ENCODE measurements around the gene PYDC1.

GRCh38 chr16:31214708-31215286 is 2.1 kb downstream of the PYDC1 start:
- TF ChIP-seq, protein P1, sequence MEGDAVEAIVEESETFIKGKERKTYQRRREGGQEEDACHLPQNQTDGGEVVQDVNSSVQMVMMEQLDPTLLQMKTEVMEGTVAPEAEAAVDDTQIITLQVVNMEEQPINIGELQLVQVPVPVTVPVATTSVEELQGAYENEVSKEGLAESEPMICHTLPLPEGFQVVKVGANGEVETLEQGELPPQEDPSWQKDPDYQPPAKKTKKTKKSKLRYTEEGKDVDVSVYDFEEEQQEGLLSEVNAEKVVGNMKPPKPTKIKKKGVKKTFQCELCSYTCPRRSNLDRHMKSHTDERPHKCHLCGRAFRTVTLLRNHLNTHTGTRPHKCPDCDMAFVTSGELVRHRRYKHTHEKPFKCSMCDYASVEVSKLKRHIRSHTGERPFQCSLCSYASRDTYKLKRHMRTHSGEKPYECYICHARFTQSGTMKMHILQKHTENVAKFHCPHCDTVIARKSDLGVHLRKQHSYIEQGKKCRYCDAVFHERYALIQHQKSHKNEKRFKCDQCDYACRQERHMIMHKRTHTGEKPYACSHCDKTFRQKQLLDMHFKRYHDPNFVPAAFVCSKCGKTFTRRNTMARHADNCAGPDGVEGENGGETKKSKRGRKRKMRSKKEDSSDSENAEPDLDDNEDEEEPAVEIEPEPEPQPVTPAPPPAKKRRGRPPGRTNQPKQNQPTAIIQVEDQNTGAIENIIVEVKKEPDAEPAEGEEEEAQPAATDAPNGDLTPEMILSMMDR (IDR thresholded peaks at IDR 0.05; ENCODE audit: borderline replicate concordance, extremely low read depth, low read length, poor library complexity, severe bottlenecking), result no peak
- no peak for TF ChIP-seq EZH2 (IDR thresholded peaks at IDR 0.05; ENCODE audit: borderline replicate concordance, low read depth, low read length, severe bottlenecking)

All from DND-41 (cell line).